ENCODE data around the gene TAS2R40. TPM values are rescaled to one million over a fixed set of nuclear protein-coding genes. Genes with fewer than 3 reads are reported as not detected.

The TAS2R40 gene
- total and polyA plus RNA-seq, 10 of the 15 experiments (the other 5 are each of a cell fraction or from before 2014, with no cell fraction given) = not detected

DNA sequence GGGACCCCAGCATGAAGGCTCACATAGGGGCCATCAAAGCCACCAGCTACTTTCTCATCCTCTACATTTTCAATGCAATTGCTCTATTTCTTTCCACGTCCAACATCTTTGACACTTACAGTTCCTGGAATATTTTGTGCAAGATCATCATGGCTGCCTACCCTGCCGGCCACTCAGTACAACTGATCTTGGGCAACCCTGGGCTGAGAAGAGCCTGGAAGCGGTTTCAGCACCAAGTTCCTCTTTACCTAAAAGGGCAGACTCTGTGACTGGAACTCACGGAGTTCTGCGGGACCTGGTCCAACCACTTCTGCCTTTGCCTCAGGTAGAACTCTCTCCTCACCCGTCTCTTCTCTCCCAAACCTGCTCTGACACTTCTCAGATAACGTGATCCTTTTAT, 945 bp downstream of the TAS2R40 start:
- H3K27ac ChIP-seq (ENCODE audit: control insufficient read depth, insufficient read depth) = no peak overlapping the region
- SMC1A ChIA-PET (ENCODE audit: uncharacterized antibody, unreplicated experiment) = interaction anchor here (1.8 to 2.2 kb wide), 2 partner anchors 8 to 18 kb away, joined by 6 to 7 read pairs; no protein-coding TSS in a partner anchor
- DNase-seq (ENCODE audit: low read depth, low spot score) (no peak), ATAC-seq (no peak), FAIRE-seq (no peak)
- H3K4me2 ChIP-seq (ENCODE audit: control insufficient read depth, insufficient read depth) = no peak overlapping the region
- WGBS (ENCODE audit: insufficient coverage, insufficient replicate concordance, low lambda C conversion rate, missing lambda C conversion rate) = 10% methylated on average over 7 of the region's 7 CpGs
- RAD21 ChIA-PET (ENCODE audit: unreplicated experiment) = no interaction called here
- no peaks in the 10 kb centered on the region for H3K9me3 ChIP-seq (replicated peaks; ENCODE audit: control insufficient read depth, insufficient read depth, low read length)
- H3K9ac ChIP-seq (ENCODE audit: control insufficient read depth, insufficient read depth, low read length) = no peak overlapping the region
- intact Hi-C loops (cut with micrococcal nuclease; ENCODE audit: unreplicated experiment) (no loop called here), in situ Hi-C loops (cut with MboI) (no loop called here)
- TF ChIP-seq EP300 (IDR thresholded peaks at IDR 0.05; ENCODE audit: borderline replicate concordance in 1 of 2, control insufficient read depth in 1 of 2, low read depth in 2 of 2, low read length in 2 of 2) (no peak), TCF12 (IDR thresholded peaks at IDR 0.05; ENCODE audit: low read depth, low read length) (no peak), SIX5 (IDR thresholded peaks at IDR 0.05; ENCODE audit: low read depth, low read length, severe bottlenecking) (no peak), PAX8 (IDR thresholded peaks at IDR 0.05) (no peak), RELA (IDR thresholded peaks at IDR 0.05; ENCODE audit: borderline replicate concordance, partially characterized antibody) (no peak), SMARCA5 (IDR thresholded peaks at IDR 0.05) (no peak)
- H4K20me1 ChIP-seq (ENCODE audit: control insufficient read depth, insufficient read depth) = no peaks in the 10 kb centered on the region
- BruUV-seq (replicated peaks) = no TSS peak
- CTCF ChIA-PET = interaction anchor here (11.5 kb wide), 1 partner anchor 215 kb away, joined by 434 read pairs; no protein-coding TSS in a partner anchor
- H3K4me3 ChIP-seq = no peak overlapping the region
- H3K4me1 ChIP-seq (ENCODE audit: control insufficient read depth, insufficient read depth, low read length) = no peaks in the 10 kb centered on the region
- peaks cover 0 to 6% of the 10 kb centered on the region in 2 experiments for H3K27me3 ChIP-seq (replicated peaks in 1 of 2; ENCODE audit: control insufficient read depth in 2 of 2, insufficient read depth in 2 of 2, low read length in 1 of 2)
- no peaks in the 10 kb centered on the region for H3K36me3 ChIP-seq (ENCODE audit: control insufficient read depth in 2 of 2, insufficient read depth in 2 of 2, low read length in 1 of 2)
- no peak overlapping the region for H2AFZ ChIP-seq (ENCODE audit: control insufficient read depth, low read depth, low read length)
- POLR2A ChIA-PET = no interaction called here
- H3K79me2 ChIP-seq (ENCODE audit: control insufficient read depth, insufficient read depth, low read length) = no peaks in the 10 kb centered on the region

DNA sequence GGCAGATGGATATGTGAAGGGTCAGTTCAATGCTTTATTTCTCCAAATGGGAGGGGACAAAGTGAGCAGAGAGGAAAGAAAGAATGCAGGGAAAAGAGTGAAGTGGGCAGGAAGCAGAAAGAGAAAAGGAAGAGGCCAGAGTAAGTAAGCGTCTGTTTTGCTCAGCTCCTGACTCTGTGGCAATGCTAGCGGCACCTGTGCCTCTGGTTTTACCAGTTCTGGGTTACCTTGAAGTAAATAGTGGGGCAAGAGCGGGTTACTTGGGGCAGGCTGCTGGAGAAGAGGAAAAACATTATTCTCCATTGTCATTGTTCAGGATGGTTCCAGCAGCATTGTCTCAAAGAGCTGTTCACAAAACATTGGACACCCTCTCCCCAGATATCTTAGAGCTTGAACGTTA, 1.9 kb downstream of the TAS2R40 start:
- no peaks in the 10 kb centered on the region for H3K79me2 ChIP-seq (ENCODE audit: control insufficient read depth, insufficient read depth, low read length)
- no peaks in the 10 kb centered on the region for H4K20me1 ChIP-seq (ENCODE audit: control insufficient read depth, insufficient read depth)
- H3K4me2 ChIP-seq (ENCODE audit: control insufficient read depth, insufficient read depth) = no peak overlapping the region
- no peak overlapping the region for H3K4me3 ChIP-seq
- no TSS peak for BruUV-seq (replicated peaks)
- in situ Hi-C loops (cut with MboI) (no loop called here), intact Hi-C loops (cut with micrococcal nuclease; ENCODE audit: unreplicated experiment) (no loop called here)
- DNase-seq (ENCODE audit: low read depth, low spot score) (no peak), FAIRE-seq (no peak), ATAC-seq (no peak)
- no peak overlapping the region for H3K27ac ChIP-seq (ENCODE audit: control insufficient read depth, insufficient read depth)
- TF ChIP-seq ZNF274 (IDR thresholded peaks at IDR 0.05; ENCODE audit: insufficient read depth, insufficient read length) (no peak), NR2F1 (conservative IDR thresholded peaks at IDR 0.05) (no peak), YY1 (IDR thresholded peaks at IDR 0.05; ENCODE audit: low read depth, low read length) (no peak), IRF4 (IDR thresholded peaks at IDR 0.05; ENCODE audit: low read depth, low read length) (no peak), JUND (IDR thresholded peaks at IDR 0.05; ENCODE audit: low read depth, low read length) (no peak), BRCA1 (IDR thresholded peaks at IDR 0.05; ENCODE audit: low read depth, low read length) (no peak), ATF7 (IDR thresholded peaks at IDR 0.05; ENCODE audit: low read depth) (no peak)
- 40% methylated on average over 4 of the region's 4 CpGs for WGBS (ENCODE audit: insufficient coverage, insufficient replicate concordance, low lambda C conversion rate, missing lambda C conversion rate)
- POLR2A ChIA-PET = no interaction called here
- H3K27me3 ChIP-seq (replicated peaks in 1 of 2; ENCODE audit: control insufficient read depth in 2 of 2, insufficient read depth in 2 of 2, low read length in 1 of 2) = peaks cover 0 to 6% of the 10 kb centered on the region in 2 experiments
- RAD21 ChIA-PET (ENCODE audit: unreplicated experiment) = interaction anchor here (0.9 to 1.1 kb wide), 2 partner anchors 9 to 904 kb away, joined by 3 to 6 read pairs; no protein-coding TSS in a partner anchor
- SMC1A ChIA-PET (ENCODE audit: uncharacterized antibody, unreplicated experiment) = interaction anchor here (1.8 kb wide), 1 partner anchor 9 kb away, joined by 6 read pairs; no protein-coding TSS in a partner anchor
- CTCF ChIA-PET = interaction anchor here (1.4 to 11.5 kb wide), 4 partner anchors 9 to 216 kb away, joined by 3 to 434 read pairs (median 8); no protein-coding TSS in a partner anchor
- H3K4me1 ChIP-seq (ENCODE audit: control insufficient read depth, insufficient read depth, low read length) = no peaks in the 10 kb centered on the region
- no peak overlapping the region for H3K9ac ChIP-seq (ENCODE audit: control insufficient read depth, insufficient read depth, low read length)
- no peaks in the 10 kb centered on the region for H3K9me3 ChIP-seq (replicated peaks; ENCODE audit: control insufficient read depth, insufficient read depth, low read length)
- H3K36me3 ChIP-seq (ENCODE audit: control insufficient read depth in 2 of 2, insufficient read depth in 2 of 2, low read length in 1 of 2) = no peaks in the 10 kb centered on the region
- H2AFZ ChIP-seq (ENCODE audit: control insufficient read depth, low read depth, low read length) = no peak overlapping the region
